ENCODE data around the gene CEP63.

CEP63 gene

GRCh38 chr3:134562055-134562454 lies 76.2 kb downstream of the CEP63 start:
- H3K4ac ChIP-seq (ENCODE audit: low read length) = no peak overlapping the region
- no peaks in the 10 kb centered on the region for H3K79me1 ChIP-seq (ENCODE audit: low read depth, low read length)
- H3K27me3 ChIP-seq (ENCODE audit: control insufficient read depth in 3 of 3, insufficient read depth in 3 of 3, low read depth in 1 of 3, low read length in 3 of 3) = no peaks in the 10 kb centered on the region
- no peaks in the 10 kb centered on the region for H3K9me3 ChIP-seq (replicated peaks in 1 of 2; ENCODE audit: control insufficient read depth in 2 of 2, insufficient read depth in 1 of 2, low read depth in 1 of 2, low read length in 2 of 2)
- no peak overlapping the region for H3K9ac ChIP-seq (ENCODE audit: low read depth, low read length, poor library complexity)
- no peak overlapping the region for H4K91ac ChIP-seq (ENCODE audit: low read depth, low read length, poor library complexity)
- no peak overlapping the region for H2BK12ac ChIP-seq (ENCODE audit: low read length)
- no peak overlapping the region for H3K27ac ChIP-seq (replicated peaks; ENCODE audit: low read length)
- no peak overlapping the region for H3K14ac ChIP-seq (ENCODE audit: low read length)
- no peaks in the 10 kb centered on the region for H3K4me1 ChIP-seq (ENCODE audit: control insufficient read depth in 2 of 2, insufficient read depth in 1 of 2, low read depth in 1 of 2, low read length in 2 of 2)
- peaks cover 5 to 36% of the 10 kb centered on the region in 2 donors for H3K36me3 ChIP-seq (replicated peaks in 1 of 2; ENCODE audit: control insufficient read depth in 2 of 2, insufficient read depth in 2 of 2, low read length in 2 of 2)
- no peak overlapping the region for H3K4me3 ChIP-seq (ENCODE audit: low read length in 2 of 2)
- H3K4me2 ChIP-seq (ENCODE audit: insufficient read depth, low read length, poor library complexity, severe bottlenecking) = no peak overlapping the region
- no peak overlapping the region for H2BK120ac ChIP-seq (ENCODE audit: low read depth, low read length)
- no peak overlapping the region for H4K8ac ChIP-seq (ENCODE audit: low read depth, low read length)
- H3K18ac ChIP-seq (ENCODE audit: low read length) = no peak overlapping the region
- no peak overlapping the region for H2AK5ac ChIP-seq (ENCODE audit: low read depth, low read length)
- no peak overlapping the region for H3K23ac ChIP-seq (ENCODE audit: low read depth, low read length, poor library complexity)
- no peak overlapping the region for H2AFZ ChIP-seq (ENCODE audit: low read length)
- H2BK15ac ChIP-seq (ENCODE audit: low read length) = no peak overlapping the region
- no peak for DNase-seq (ENCODE audit: low spot score)
- no peak overlapping the region for H2BK5ac ChIP-seq (ENCODE audit: low read length)
- WGBS, 2 donors (ENCODE audit: extremely low coverage in 2 of 2, insufficient read length in 2 of 2, insufficient replicate concordance in 1 of 2) = no CpG with 5 or more reads among the region's 4 CpGs

- no peak overlapping the region for H2BK12ac ChIP-seq (ENCODE audit: low read length)
- H3K4me3 ChIP-seq (ENCODE audit: low read length in 2 of 2) = no peak overlapping the region
- H4K91ac ChIP-seq (ENCODE audit: low read depth, low read length, poor library complexity) = no peak overlapping the region
- H3K27me3 ChIP-seq (ENCODE audit: control insufficient read depth in 3 of 3, insufficient read depth in 3 of 3, low read depth in 1 of 3, low read length in 3 of 3) = no peaks in the 10 kb centered on the region
- H3K27ac ChIP-seq (replicated peaks; ENCODE audit: low read length) = no peak overlapping the region
- no peak overlapping the region for H2BK120ac ChIP-seq (ENCODE audit: low read depth, low read length)
- no peak overlapping the region for H2AK5ac ChIP-seq (ENCODE audit: low read depth, low read length)
- H3K14ac ChIP-seq (ENCODE audit: low read length) = no peak overlapping the region
- H3K9ac ChIP-seq (ENCODE audit: low read depth, low read length, poor library complexity) = no peak overlapping the region
- no CpG with 5 or more reads among the region's 6 CpGs for WGBS, 2 donors (ENCODE audit: extremely low coverage in 2 of 2, insufficient read length in 2 of 2, insufficient replicate concordance in 1 of 2)
- DNase-seq (ENCODE audit: low spot score) = no peak
- no peak overlapping the region for H2BK15ac ChIP-seq (ENCODE audit: low read length)
- no peaks in the 10 kb centered on the region for H3K79me1 ChIP-seq (ENCODE audit: low read depth, low read length)
- H3K4me2 ChIP-seq (ENCODE audit: insufficient read depth, low read length, poor library complexity, severe bottlenecking) = no peak overlapping the region
- no peak overlapping the region for H4K8ac ChIP-seq (ENCODE audit: low read depth, low read length)
- H3K4ac ChIP-seq (ENCODE audit: low read length) = no peak overlapping the region
- no peaks in the 10 kb centered on the region for H3K4me1 ChIP-seq (ENCODE audit: control insufficient read depth in 2 of 2, insufficient read depth in 1 of 2, low read depth in 1 of 2, low read length in 2 of 2)
- no peak overlapping the region for H2AFZ ChIP-seq (ENCODE audit: low read length)
- no peak overlapping the region for H3K18ac ChIP-seq (ENCODE audit: low read length)
- H3K36me3 ChIP-seq (replicated peaks in 1 of 2; ENCODE audit: control insufficient read depth in 2 of 2, insufficient read depth in 2 of 2, low read length in 2 of 2) = peaks cover 5 to 33% of the 10 kb centered on the region in 2 donors
- H3K9me3 ChIP-seq (replicated peaks in 1 of 2; ENCODE audit: control insufficient read depth in 2 of 2, insufficient read depth in 1 of 2, low read depth in 1 of 2, low read length in 2 of 2) = no peaks in the 10 kb centered on the region
- H2BK5ac ChIP-seq (ENCODE audit: low read length) = no peak overlapping the region
- no peak overlapping the region for H3K23ac ChIP-seq (ENCODE audit: low read depth, low read length, poor library complexity)
Measured at GRCh38 chr3:134563601-134564000, 77.7 kb downstream of the CEP63 start.

- Histone ChIP-seq H3K4ac (ENCODE audit: low read length) (no peak overlapping the region), H3K27me3 (ENCODE audit: control insufficient read depth in 3 of 3, insufficient read depth in 3 of 3, low read depth in 1 of 3, low read length in 3 of 3) (no peaks in the 10 kb centered on the region), H2BK15ac (ENCODE audit: low read length) (no peak overlapping the region), H2AFZ (ENCODE audit: low read length) (no peak overlapping the region), H3K9ac (ENCODE audit: low read depth, low read length, poor library complexity) (no peak overlapping the region), H3K4me2 (ENCODE audit: insufficient read depth, low read length, poor library complexity, severe bottlenecking) (no peak overlapping the region), H3K79me1 (ENCODE audit: low read depth, low read length) (no peaks in the 10 kb centered on the region), H3K4me3 (ENCODE audit: low read length in 2 of 2) (no peak overlapping the region), H3K27ac (replicated peaks; ENCODE audit: low read length) (no peak overlapping the region), H4K8ac (ENCODE audit: low read depth, low read length) (no peak overlapping the region), H2AK5ac (ENCODE audit: low read depth, low read length) (no peak overlapping the region), H3K14ac (ENCODE audit: low read length) (no peak overlapping the region), H2BK12ac (ENCODE audit: low read length) (no peak overlapping the region), H3K18ac (ENCODE audit: low read length) (no peak overlapping the region), H3K23ac (ENCODE audit: low read depth, low read length, poor library complexity) (no peak overlapping the region), H3K36me3 (replicated peaks in 1 of 2; ENCODE audit: control insufficient read depth in 2 of 2, insufficient read depth in 2 of 2, low read length in 2 of 2) (peaks cover 1 to 20% of the 10 kb centered on the region in 2 donors), H3K4me1 (ENCODE audit: control insufficient read depth in 2 of 2, insufficient read depth in 1 of 2, low read depth in 1 of 2, low read length in 2 of 2) (no peaks in the 10 kb centered on the region), H2BK5ac (ENCODE audit: low read length) (no peak overlapping the region), H4K91ac (ENCODE audit: low read depth, low read length, poor library complexity) (no peak overlapping the region), H2BK120ac (ENCODE audit: low read depth, low read length) (no peak overlapping the region), H3K9me3 (replicated peaks in 1 of 2; ENCODE audit: control insufficient read depth in 2 of 2, insufficient read depth in 1 of 2, low read depth in 1 of 2, low read length in 2 of 2) (peaks cover 3 to 5% of the 10 kb centered on the region in 2 donors)
- WGBS, 2 donors (ENCODE audit: extremely low coverage in 2 of 2, insufficient read length in 2 of 2, insufficient replicate concordance in 1 of 2) = no CpG with 5 or more reads among the region's 2 CpGs
- DNase-seq (ENCODE audit: low spot score) = no peak
Measured at GRCh38 chr3:134564991-134565390, 79.1 kb downstream of the CEP63 start.

DNA sequence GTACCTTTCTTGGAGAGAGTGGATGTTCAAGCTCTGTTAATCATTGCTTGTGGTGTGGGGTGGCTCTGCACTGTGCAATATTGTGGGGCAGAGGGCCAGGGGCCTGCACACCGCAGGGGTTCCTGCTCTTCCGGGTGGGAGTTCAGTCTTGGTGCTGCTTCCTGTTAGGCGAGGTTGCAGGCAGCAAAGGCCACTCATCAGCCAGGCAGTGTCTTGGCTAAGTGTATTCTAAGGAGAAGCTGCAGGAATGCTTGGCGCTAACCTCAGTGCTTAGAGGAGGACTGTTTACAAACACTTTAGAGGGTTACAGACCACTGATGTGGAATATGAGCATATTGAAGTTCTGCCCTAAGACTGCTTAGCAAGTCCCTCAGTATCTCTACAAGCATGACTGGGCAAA lies 81.7 kb downstream of the CEP63 start:
- Histone ChIP-seq H3K18ac (ENCODE audit: low read length) (no peak overlapping the region), H3K4me2 (ENCODE audit: insufficient read depth, low read length, poor library complexity, severe bottlenecking) (no peak overlapping the region), H4K91ac (ENCODE audit: low read depth, low read length, poor library complexity) (no peak overlapping the region), H3K27ac (replicated peaks; ENCODE audit: low read length) (no peak overlapping the region), H3K9ac (ENCODE audit: low read depth, low read length, poor library complexity) (no peak overlapping the region), H3K79me1 (ENCODE audit: low read depth, low read length) (no peaks in the 10 kb centered on the region), H3K4me1 (ENCODE audit: control insufficient read depth in 2 of 2, insufficient read depth in 1 of 2, low read depth in 1 of 2, low read length in 2 of 2) (no peaks in the 10 kb centered on the region), H2BK12ac (ENCODE audit: low read length) (no peak overlapping the region), H2BK120ac (ENCODE audit: low read depth, low read length) (no peak overlapping the region), H2AK5ac (ENCODE audit: low read depth, low read length) (no peak overlapping the region), H3K23ac (ENCODE audit: low read depth, low read length, poor library complexity) (no peak overlapping the region), H3K9me3 (replicated peaks in 1 of 2; ENCODE audit: control insufficient read depth in 2 of 2, insufficient read depth in 1 of 2, low read depth in 1 of 2, low read length in 2 of 2) (peaks cover 5 to 6% of the 10 kb centered on the region in 2 donors), H2AFZ (ENCODE audit: low read length) (no peak overlapping the region), H3K27me3 (ENCODE audit: control insufficient read depth in 3 of 3, insufficient read depth in 3 of 3, low read depth in 1 of 3, low read length in 3 of 3) (no peaks in the 10 kb centered on the region), H3K36me3 (replicated peaks in 1 of 2; ENCODE audit: control insufficient read depth in 2 of 2, insufficient read depth in 2 of 2, low read length in 2 of 2) (peaks cover 0 to 9% of the 10 kb centered on the region in 2 donors), H4K8ac (ENCODE audit: low read depth, low read length) (no peak overlapping the region), H3K4me3 (ENCODE audit: low read length in 2 of 2) (no peak overlapping the region), H2BK15ac (ENCODE audit: low read length) (no peak overlapping the region), H3K14ac (ENCODE audit: low read length) (no peak overlapping the region), H2BK5ac (ENCODE audit: low read length) (no peak overlapping the region), H3K4ac (ENCODE audit: low read length) (no peak overlapping the region)
- no CpG with 5 or more reads among the region's 4 CpGs for WGBS, 2 donors (ENCODE audit: extremely low coverage in 2 of 2, insufficient read length in 2 of 2, insufficient replicate concordance in 1 of 2)
- no peak for DNase-seq (ENCODE audit: low spot score)

All from neuronal stem cell (in vitro differentiated cells).